IPS-18a (cell line): ENCODE results near the gene CTNND2.
A peak's percentile ranks its signal among the peaks of the same experiment; 100 is the strongest.

Experiments
- H3K27ac ChIP-seq: one replicate; pipeline ENCODE4 v1.5.1; 2013; ENCODE audit warnings: low read length
- H3K27me3 ChIP-seq: one replicate; pipeline ENCODE4 v1.6.1; 2013; ENCODE audit warnings: mild to moderate bottlenecking, low read length; ENCODE audit not compliant: control insufficient read depth, insufficient read depth
- H3K36me3 ChIP-seq: one replicate; pipeline ENCODE4 v1.6.1; 2013; ENCODE audit warnings: low read depth, low read length; ENCODE audit not compliant: control insufficient read depth
- H3K4me1 ChIP-seq: one replicate; pipeline ENCODE4 v1.6.1; 2013; ENCODE audit warnings: low read depth, low read length; ENCODE audit not compliant: control insufficient read depth
- H3K4me3 ChIP-seq: one replicate; pipeline ENCODE4 v1.5.1; 2013; ENCODE audit warnings: low read length
- H3K9ac ChIP-seq: one replicate; pipeline ENCODE4 v1.6.1; 2013; ENCODE audit warnings: mild to moderate bottlenecking, low read length, moderate library complexity
- H3K9me3 ChIP-seq: one replicate; pipeline ENCODE4 v1.6.1; 2013; ENCODE audit warnings: low read depth, low read length; ENCODE audit not compliant: control insufficient read depth

The CTNND2 gene

DNA sequence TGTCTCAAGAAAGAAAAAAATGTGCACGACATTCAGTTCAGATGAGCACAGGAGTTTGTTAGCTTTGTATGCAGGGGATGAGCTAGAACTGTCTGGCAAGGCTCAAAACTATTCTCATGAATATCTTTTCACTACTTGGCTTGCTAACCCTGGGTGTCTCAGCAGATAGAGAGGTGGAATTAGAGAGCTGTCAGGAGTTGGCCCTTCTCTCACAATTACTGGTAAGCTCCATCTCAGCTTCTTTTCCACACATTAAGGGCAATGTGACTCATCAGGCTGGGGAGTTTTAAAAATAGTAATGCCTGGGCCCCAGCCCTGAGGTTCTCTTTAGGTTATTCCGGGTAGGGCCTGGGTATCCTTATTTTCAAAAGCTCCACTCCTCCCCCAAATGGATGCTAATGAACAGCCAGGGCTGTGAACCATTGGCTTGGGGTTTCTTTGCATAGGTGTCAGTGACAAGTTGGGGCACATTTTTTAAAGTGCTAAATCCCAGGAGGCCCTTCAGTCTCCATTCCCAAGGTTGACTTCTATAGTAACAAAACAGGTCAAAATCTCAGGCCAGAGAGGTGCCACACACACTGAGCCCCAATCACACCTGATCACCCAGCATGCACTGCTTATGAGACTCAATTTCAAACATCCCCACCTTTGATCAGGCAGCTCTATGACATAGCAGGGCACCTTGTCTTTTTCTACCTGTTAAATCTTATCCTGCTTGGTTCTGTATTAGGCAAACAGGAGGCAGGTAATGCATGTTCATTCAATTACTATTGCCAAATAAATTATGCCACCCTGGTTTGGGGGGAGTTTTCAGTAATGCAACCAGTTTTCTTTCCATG is 903.5 kb downstream of the CTNND2 start:
- no peaks in the 10 kb centered on the region for H3K27me3 ChIP-seq

DNA sequence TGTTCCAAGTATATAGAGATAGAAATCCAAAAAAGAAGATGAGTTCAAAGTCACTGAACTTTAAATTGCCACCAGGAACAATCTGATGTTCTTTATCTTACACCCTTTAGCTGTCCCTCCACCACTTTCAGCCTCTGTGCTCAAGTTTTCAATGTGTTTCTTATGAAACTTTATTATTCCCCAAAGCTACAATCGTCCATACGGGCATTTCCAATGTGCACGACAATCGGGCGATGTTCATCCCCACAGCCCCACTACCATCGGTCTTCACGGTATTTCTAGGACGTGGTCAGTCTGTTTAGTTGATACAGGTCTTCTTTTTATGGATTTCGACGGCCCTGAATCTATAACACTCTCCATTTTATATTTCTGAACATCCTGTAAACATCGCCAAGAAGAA is 904.5 kb downstream of the CTNND2 start:
- Histone ChIP-seq H3K9ac (no peak overlapping the region), H3K9me3 (no peaks in the 10 kb centered on the region), H3K27ac (no peak overlapping the region), H3K36me3 (no peaks in the 10 kb centered on the region), H3K4me3 (no peak overlapping the region), H3K4me1 (peaks cover 13% of the 10 kb centered on the region), H3K27me3 (no peaks in the 10 kb centered on the region)

More for the DNA sequence above, 903.5 kb downstream of the CTNND2 start:
- Histone ChIP-seq H3K9ac (no peak overlapping the region), H3K4me3 (no peak overlapping the region), H3K36me3 (no peaks in the 10 kb centered on the region), H3K4me1 (peaks cover 13% of the 10 kb centered on the region), H3K27ac (no peak overlapping the region), H3K9me3 (no peaks in the 10 kb centered on the region)

DNA sequence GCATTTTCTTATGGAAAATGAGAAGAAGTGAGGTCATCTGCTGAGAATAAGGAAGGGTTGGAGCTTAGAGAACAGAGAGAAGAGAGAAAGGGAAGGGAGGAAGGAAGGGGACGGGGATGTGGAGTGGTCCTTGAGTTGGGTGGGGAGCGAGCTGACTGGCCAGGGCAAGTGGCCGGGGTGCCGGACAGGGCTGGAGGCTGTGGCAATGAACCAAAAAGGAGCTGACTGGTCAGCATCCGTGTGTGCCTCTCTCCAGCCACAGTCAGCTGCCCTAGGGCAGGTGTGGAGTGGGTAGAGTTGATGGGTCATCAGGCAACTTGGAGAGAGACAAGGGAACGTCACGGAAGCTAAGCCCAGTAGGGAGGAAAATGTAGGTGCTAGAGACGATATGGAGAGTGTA is 908.4 kb downstream of the CTNND2 start:
- Histone ChIP-seq H3K27me3 (no peaks in the 10 kb centered on the region), H3K36me3 (no peaks in the 10 kb centered on the region), H3K4me3 (no peak overlapping the region), H3K9ac (no peak overlapping the region), H3K4me1 (peaks cover 7% of the 10 kb centered on the region), H3K27ac (no peak overlapping the region), H3K9me3 (no peaks in the 10 kb centered on the region)

DNA sequence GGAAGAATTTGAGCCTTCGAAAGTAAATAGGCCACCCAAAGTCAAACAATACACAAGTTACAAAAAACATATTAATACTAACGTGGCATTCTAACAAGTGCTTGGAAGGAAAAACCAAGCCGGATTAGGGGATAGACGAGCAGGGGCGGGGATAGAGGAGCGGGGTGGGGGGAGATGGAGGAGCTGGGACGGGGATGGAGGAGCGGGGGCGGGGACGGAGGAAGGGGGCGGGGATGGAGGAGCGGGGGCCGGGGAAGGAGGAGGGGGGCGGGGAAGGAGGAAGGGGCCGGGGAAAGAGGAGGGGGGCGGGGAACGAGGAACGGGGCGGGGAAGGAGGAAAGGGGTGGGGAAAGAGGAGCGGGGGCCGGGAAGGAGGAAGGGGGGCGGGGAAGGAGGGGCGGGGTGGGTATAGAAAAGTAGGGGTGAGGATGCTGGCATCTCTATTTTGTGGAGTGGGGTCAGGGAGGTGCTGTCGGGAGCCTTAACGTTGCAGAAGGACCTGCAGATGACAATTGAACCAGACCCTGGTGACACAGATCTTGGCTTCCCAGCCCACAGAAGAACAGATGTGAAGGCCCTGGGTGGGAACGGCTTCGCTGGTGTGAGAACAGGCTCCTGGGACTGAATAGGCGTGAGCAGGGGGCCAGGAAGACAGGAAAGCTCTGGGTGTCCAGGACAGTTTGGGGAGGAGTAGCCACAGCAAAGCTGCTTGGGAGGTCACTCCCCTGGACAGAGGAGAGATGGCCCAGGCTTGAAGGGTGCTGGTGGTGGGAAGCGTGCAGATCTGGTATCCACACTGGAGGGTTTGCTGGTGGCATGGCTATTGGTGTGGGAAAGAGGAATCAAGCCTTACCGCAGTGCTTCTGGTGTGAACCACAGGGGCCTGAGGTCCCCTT is 909.9 kb downstream of the CTNND2 start:
- no peaks in the 10 kb centered on the region for H3K27me3 ChIP-seq
- H3K9ac ChIP-seq, result no peak overlapping the region
- no peaks in the 10 kb centered on the region for H3K9me3 ChIP-seq
- no peaks in the 10 kb centered on the region for H3K36me3 ChIP-seq
- H3K4me1 ChIP-seq, result peaks cover 4% of the 10 kb centered on the region
- H3K27ac ChIP-seq, result no peak overlapping the region
- H3K4me3 ChIP-seq, result peak overlapping the region; percentile 6

DNA sequence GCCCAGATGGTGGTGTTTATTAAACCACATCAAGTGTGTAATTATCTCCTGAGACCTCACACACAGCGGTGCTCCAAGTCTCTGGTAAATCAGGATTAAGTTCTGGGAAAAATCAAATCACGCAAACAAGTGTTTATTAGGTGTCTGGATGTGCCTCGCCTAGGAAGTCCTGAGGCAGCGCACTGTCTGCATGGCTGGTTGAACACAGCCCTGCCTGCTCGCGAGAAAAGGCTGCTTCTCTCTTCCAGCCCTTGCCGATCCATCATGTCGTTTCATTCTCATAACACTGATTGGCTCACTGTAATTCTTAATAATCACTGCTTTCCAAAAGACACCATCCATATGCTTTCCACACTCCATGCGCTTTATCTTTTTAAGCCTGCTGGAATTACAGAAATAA is 913.6 kb downstream of the CTNND2 start:
- no peaks in the 10 kb centered on the region for H3K36me3 ChIP-seq
- no peak overlapping the region for H3K4me3 ChIP-seq
- H3K9me3 ChIP-seq, result no peaks in the 10 kb centered on the region
- no peak overlapping the region for H3K27ac ChIP-seq
- peaks cover 4% of the 10 kb centered on the region for H3K4me1 ChIP-seq
- no peak overlapping the region for H3K9ac ChIP-seq
- H3K27me3 ChIP-seq, result no peaks in the 10 kb centered on the region

DNA sequence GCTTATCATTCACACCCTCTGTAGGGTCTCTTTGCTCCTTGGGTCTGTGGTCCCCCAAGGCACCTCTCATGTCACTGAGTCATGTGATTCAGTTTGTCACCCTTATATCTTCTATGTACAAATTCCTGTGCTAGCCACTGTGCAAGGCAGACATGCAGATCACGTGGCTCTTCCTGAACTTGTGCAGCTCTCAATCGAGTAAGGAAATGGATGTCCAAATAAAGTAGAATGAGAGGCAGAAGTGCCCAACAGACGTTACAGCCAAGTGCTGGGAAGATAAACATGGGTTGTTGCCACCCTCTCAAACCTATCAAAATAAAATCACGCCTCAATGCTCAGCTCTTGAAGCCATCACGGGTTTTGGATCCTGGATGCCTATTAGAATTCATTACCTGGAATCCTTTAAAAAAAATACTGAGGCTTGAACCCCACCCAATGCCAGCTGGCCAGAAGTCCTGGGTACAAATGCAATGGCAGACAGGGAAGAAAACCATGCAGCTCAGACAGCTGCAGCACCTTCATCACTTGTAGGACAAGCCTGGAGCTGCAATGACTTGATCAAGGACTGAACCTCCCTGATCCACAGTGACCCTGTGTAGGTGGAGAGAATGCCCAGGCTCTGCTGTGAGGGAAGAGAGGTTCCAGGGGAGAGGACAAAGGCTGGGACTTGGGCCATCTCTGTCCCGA is 914.5 kb downstream of the CTNND2 start:
- H3K27ac ChIP-seq, result no peak overlapping the region
- H3K36me3 ChIP-seq, result no peaks in the 10 kb centered on the region
- no peaks in the 10 kb centered on the region for H3K9me3 ChIP-seq
- H3K4me1 ChIP-seq, result peaks cover 4% of the 10 kb centered on the region
- no peak overlapping the region for H3K9ac ChIP-seq
- H3K4me3 ChIP-seq, result no peak overlapping the region
- no peaks in the 10 kb centered on the region for H3K27me3 ChIP-seq

DNA sequence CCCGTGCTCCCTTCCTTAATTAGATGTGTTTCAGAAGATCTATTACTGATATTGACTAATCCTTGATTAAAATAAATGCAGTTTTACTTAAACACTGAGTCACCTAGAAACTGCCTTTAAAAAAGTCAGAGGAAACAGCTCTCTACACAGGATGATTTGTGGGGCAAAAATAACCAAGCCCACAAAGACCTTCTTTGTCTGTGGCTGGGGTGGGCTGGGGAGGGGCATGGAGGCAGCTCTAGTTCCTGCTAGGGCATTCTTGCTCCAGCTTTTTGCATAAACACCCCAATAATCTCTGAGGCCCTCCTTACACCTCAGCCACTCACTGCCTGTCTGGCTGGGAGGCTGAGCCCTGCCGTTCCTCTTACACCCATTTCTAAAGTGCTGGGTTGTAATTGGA is 915.6 kb downstream of the CTNND2 start:
- no peaks in the 10 kb centered on the region for H3K9me3 ChIP-seq
- H3K27ac ChIP-seq, result no peak overlapping the region
- no peak overlapping the region for H3K4me3 ChIP-seq
- no peaks in the 10 kb centered on the region for H3K36me3 ChIP-seq
- H3K27me3 ChIP-seq, result no peaks in the 10 kb centered on the region
- H3K4me1 ChIP-seq, result peaks cover 2% of the 10 kb centered on the region
- no peak overlapping the region for H3K9ac ChIP-seq

DNA sequence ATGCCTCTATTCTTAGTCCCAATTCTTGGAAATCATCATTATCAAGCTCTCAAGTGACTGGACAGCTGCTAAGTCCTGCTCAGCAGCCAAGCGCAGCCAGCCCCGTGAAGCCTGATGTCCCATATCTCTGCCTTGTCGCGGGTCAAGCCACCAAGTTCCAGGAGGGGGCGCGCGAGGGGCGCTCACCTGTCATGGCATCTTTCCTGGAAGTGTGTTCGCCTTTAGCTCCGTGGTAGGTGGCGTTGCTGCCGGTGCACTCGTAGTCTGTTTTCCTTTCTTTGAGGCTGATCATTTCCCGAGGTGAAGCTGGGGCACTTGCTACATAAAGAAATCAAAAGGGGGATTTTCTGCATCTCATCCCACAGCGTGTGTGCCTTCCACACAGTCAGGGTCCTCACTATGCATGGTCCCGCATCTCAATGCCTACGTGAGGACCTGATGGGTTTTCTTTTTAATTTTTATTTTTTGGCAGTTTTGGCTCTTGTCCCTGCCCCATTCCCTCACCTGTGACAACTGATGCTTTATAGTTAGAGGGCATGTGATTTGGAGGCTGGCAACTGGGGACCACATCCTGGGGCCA is 916.2 kb downstream of the CTNND2 start:
- H3K9ac ChIP-seq, result no peak overlapping the region
- H3K36me3 ChIP-seq, result no peaks in the 10 kb centered on the region
- no peaks in the 10 kb centered on the region for H3K9me3 ChIP-seq
- no peaks in the 10 kb centered on the region for H3K27me3 ChIP-seq
- no peak overlapping the region for H3K27ac ChIP-seq
- no peak overlapping the region for H3K4me3 ChIP-seq
- H3K4me1 ChIP-seq, result no peaks in the 10 kb centered on the region

DNA sequence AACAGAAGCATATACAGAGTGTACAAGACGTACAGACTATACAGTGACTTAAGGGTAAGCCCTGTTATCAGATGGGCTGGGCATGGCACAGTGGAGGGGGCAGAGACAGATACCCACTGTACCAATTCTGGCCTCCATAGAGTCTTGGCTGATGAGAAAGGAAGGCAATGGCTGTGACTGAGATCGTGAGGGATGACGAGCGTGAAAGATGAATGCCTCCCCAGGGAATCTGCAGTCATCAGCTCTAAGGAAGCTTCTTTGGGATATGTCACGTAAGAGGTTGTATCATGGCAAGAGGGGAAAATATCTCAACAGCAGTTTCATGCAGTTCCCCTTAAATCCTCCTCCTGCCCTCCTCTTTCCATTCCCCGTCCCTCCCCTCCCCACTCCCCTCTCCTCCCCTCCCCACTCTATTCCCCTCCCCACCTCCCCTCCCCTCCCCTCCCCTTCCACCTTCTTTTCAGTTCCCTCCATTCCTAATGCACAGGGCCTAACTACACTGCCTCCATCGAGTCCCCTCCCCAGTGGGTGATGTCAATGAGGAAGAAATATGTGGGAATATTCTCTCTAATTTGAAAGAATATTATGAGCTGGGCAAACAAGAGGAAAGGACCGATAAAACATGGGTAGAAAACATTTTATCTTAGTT is 916.8 kb downstream of the CTNND2 start:
- Histone ChIP-seq H3K4me3 (no peak overlapping the region), H3K4me1 (no peaks in the 10 kb centered on the region), H3K9ac (no peak overlapping the region), H3K9me3 (no peaks in the 10 kb centered on the region), H3K36me3 (no peaks in the 10 kb centered on the region), H3K27ac (no peak overlapping the region), H3K27me3 (no peaks in the 10 kb centered on the region)

DNA sequence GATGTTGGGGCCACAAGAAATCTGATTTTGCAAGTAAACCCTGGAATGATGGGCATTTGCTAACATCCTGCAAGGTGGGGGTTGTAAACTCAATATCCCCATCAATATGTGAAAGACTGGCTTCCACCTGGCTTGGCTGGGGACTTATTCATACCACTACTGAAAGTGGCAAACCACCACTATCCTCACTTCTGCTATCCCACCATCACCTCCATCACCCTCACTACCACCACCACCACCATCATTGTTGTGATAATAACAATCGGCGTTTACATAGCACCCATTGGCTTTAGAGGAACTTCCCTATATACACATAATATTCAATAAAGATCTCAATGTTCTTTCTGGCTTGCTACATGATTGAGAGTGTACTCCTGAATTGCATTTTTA is 918.5 kb downstream of the CTNND2 start:
- no peaks in the 10 kb centered on the region for H3K36me3 ChIP-seq
- no peaks in the 10 kb centered on the region for H3K27me3 ChIP-seq
- H3K9ac ChIP-seq, result no peak overlapping the region
- H3K4me1 ChIP-seq, result no peaks in the 10 kb centered on the region
- H3K9me3 ChIP-seq, result no peaks in the 10 kb centered on the region
- no peak overlapping the region for H3K4me3 ChIP-seq
- H3K27ac ChIP-seq, result no peak overlapping the region
